ENCODE data around the gene SPOPL.

- TF ChIP-seq NR3C1 (IDR thresholded peaks at IDR 0.05) = no peak
- no peak for TF ChIP-seq SMC3 (IDR thresholded peaks at IDR 0.05)
- no peak for TF ChIP-seq POLR2A (IDR thresholded peaks at IDR 0.05; ENCODE audit: low read length)
Observed at GRCh38 chr2:138618971-138619370, 117.4 kb downstream of the SPOPL start.
